PC-3 (cell line): ENCODE data around the gene SYNJ2. TPM values are rescaled to one million over a fixed set of nuclear protein-coding genes. Genes with fewer than 3 reads are reported as not detected.

Experiments
- ATAC-seq: fragments of 200-7000 bp; cut with Tn5 transposase; 2 replicates; pipeline ENCODE4 v1.9.1; 2020; ENCODE audit warnings: mild to moderate bottlenecking, moderate library complexity
- BruUV-seq: library from RNA; stranded (reverse); fragments of 400-500 nt; replicated peaks from 2 replicates; lab custom pipeline; 2021; lab: Mats Ljungman, UMichigan
- CTCF ChIA-PET: fragments of 300-600 bp; sonication (Branson Sonifier 250); formaldehyde crosslinking; loops from one replicate; lab custom pipeline; 2022; ENCODE audit warnings: antibody characterized with exemption; lab: Charles Lee
- POLR2A ChIA-PET: fragments of 300-600 bp; sonication (Branson Sonifier 250); formaldehyde crosslinking; loops from one replicate; lab custom pipeline; 2022; ENCODE audit warnings: antibody characterized with exemption; ENCODE audit not compliant: unreplicated experiment; lab: Charles Lee
- DNase-seq: peaks from one replicate; pipeline ENCODE4 v3.0.0-alpha.2; 2015
- H2AFZ ChIP-seq: fragments of 300-600 bp; sonication (generic); 2 replicates; pipeline ENCODE4 v1.6.0; 2016; ENCODE audit warnings: antibody characterized with exemption, low read length
- H3F3A ChIP-seq: fragments of 300-600 bp; sonication (generic); one replicate; pipeline ENCODE4 v1.6.0; 2017; ENCODE audit warnings: antibody characterized with exemption, low read length, control low read depth, mild to moderate bottlenecking; ENCODE audit not compliant: unreplicated experiment
- H3K27ac ChIP-seq: fragments of 300-600 bp; sonication (generic); 2 replicates; pipeline ENCODE4 v1.5.1; 2016; ENCODE audit warnings: mild to moderate bottlenecking, low read length
- H3K27me3 ChIP-seq: fragments of 300-600 bp; sonication (generic); 2 replicates; pipeline ENCODE4 v1.6.1; 2016; ENCODE audit warnings: low read length, mixed read lengths
- H3K36me3 ChIP-seq: fragments of 300-600 bp; sonication (generic); 2 replicates; pipeline ENCODE4 v1.6.1; 2016; ENCODE audit warnings: low read depth, mixed run types, low read length, mixed read lengths
- H3K4me1 ChIP-seq: fragments of 300-600 bp; sonication (generic); 2 replicates; pipeline ENCODE4 v1.5.1; 2016; ENCODE audit warnings: low read length; ENCODE audit not compliant: insufficient read depth
- H3K4me2 ChIP-seq: fragments of 300-600 bp; sonication (generic); 2 replicates; pipeline ENCODE4 v1.6.0; 2016; ENCODE audit warnings: low read length
- H3K4me3 ChIP-seq: fragments of 300-600 bp; sonication (generic); 2 replicates; pipeline ENCODE4 v1.5.1; 2016; ENCODE audit warnings: mild to moderate bottlenecking, low read length, mixed read lengths
- H3K79me2 ChIP-seq: fragments of 300-600 bp; sonication (generic); 2 replicates; pipeline ENCODE4 v1.6.1; 2017; ENCODE audit warnings: low read length, mixed read lengths
- H3K9ac ChIP-seq: fragments of 300-600 bp; sonication (generic); 2 replicates; pipeline ENCODE4 v1.6.0; 2016; ENCODE audit warnings: mild to moderate bottlenecking, low read length
- H3K9me2 ChIP-seq: fragments of 300-600 bp; sonication (generic); replicated peaks from 2 replicates; pipeline ENCODE4 v1.6.1; 2016; ENCODE audit warnings: mixed run types, low read length, mixed read lengths
- H3K9me3 ChIP-seq: fragments of 300-600 bp; sonication (generic); 2 replicates; pipeline ENCODE4 v1.6.1; 2016; ENCODE audit warnings: low read length, mixed read lengths
- H4K20me1 ChIP-seq: fragments of 300-600 bp; sonication (generic); 2 replicates; pipeline ENCODE4 v1.6.1; 2016; ENCODE audit warnings: low read length, mixed read lengths
- CTCF ChIP-seq: fragments of 300-600 bp; sonication (generic); conservative IDR thresholded peaks from 2 replicates; pipeline ENCODE4 v1.5.1; 2017; ENCODE audit warnings: antibody characterized with exemption, low read depth, mild to moderate bottlenecking, low read length
- EZH2 ChIP-seq: fragments of 300-600 bp; sonication (generic); IDR thresholded peaks from one replicate; pipeline ENCODE4 v1.6.1; 2017; ENCODE audit warnings: antibody characterized with exemption, mild to moderate bottlenecking, low read length; ENCODE audit not compliant: unreplicated experiment
- EZH2phosphoT487 ChIP-seq: fragments of 300-600 bp; sonication (generic); IDR thresholded peaks from 2 replicates; pipeline ENCODE4 v1.6.1; 2018; ENCODE audit warnings: mild to moderate bottlenecking, antibody characterized with exemption, low read length, borderline replicate concordance
- intact Hi-C: fragments of 100-400 bp; cut with micrococcal nuclease; formaldehyde crosslinking; loops from 2 replicates; pipeline ENCODE4 v1.9.0; 2023
- total RNA-seq: library from RNA; depleted of rRNA; stranded (reverse); fragments of >200 nt; gene quantifications from 2 replicates; pipeline ENCODE4 v1.2.3, GENCODE V29; 2014

The SYNJ2 gene
- total RNA-seq, 1 experiment from 2014 or later = 21.5 TPM

GRCh38 chr6:158009935-158010585 is 28.4 kb downstream of the SYNJ2 start:
- ChIA-PET POLR2A (no interaction called here), CTCF (no interaction called here)
- no peaks in the 10 kb centered on the region for H3K9me3 ChIP-seq
- H3K27me3 ChIP-seq = no peaks in the 10 kb centered on the region
- intact Hi-C loops = loop anchor here (2.0 kb wide), 1 partner anchor 31 kb away; no protein-coding TSS in a partner anchor
- H3K36me3 ChIP-seq = no peaks in the 10 kb centered on the region
- peaks cover 79% of the 10 kb centered on the region for H3K79me2 ChIP-seq
- no peak for DNase-seq
- no peak overlapping the region for H3K4me2 ChIP-seq
- H3K9me2 ChIP-seq = no peaks in the 10 kb centered on the region
- no peak for ATAC-seq
- no peak overlapping the region for H3K9ac ChIP-seq
- peak overlapping the region; percentile 47 for H3K27ac ChIP-seq
- peaks cover 41% of the 10 kb centered on the region for H3K4me1 ChIP-seq
- no peak overlapping the region for H3K4me3 ChIP-seq
- H4K20me1 ChIP-seq = no peaks in the 10 kb centered on the region
- H3F3A ChIP-seq = peaks cover 3% of the 10 kb centered on the region
- H2AFZ ChIP-seq = no peak overlapping the region
- TF ChIP-seq EZH2 (no peak), EZH2phosphoT487 (no peak), CTCF (no peak)
- no TSS peak for BruUV-seq

GRCh38 chr6:158010591-158011477 is 29.2 kb downstream of the SYNJ2 start:
- ATAC-seq = peak; percentile 14; the same call in 1 of the 2 replicates

More at GRCh38 chr6:158010591-158011477, 29.2 kb downstream of the SYNJ2 start:
- Histone ChIP-seq H3K27me3 (no peaks in the 10 kb centered on the region), H2AFZ (no peak overlapping the region), H3K9me2 (no peaks in the 10 kb centered on the region), H3K9ac (peak overlapping the region; percentile 36; the same call in 1 of the 2 replicates), H3K9me3 (no peaks in the 10 kb centered on the region), H3K4me1 (peaks cover 42% of the 10 kb centered on the region), H3K4me3 (no peak overlapping the region), H3K36me3 (no peaks in the 10 kb centered on the region), H3F3A (peaks cover 3% of the 10 kb centered on the region), H4K20me1 (no peaks in the 10 kb centered on the region), H3K4me2 (peak overlapping the region; percentile 20; the same call in 1 of the 2 replicates), H3K27ac (peak overlapping the region; percentile 87), H3K79me2 (peaks cover 85% of the 10 kb centered on the region)
- DNase-seq = no peak
- CTCF ChIA-PET = no interaction called here
- TF ChIP-seq EZH2phosphoT487 = no peak
- TF ChIP-seq CTCF = no peak
- no peak for TF ChIP-seq EZH2
- no TSS peak for BruUV-seq
- intact Hi-C loops = loop anchor here (2.0 kb wide), 1 partner anchor 30 kb away; no protein-coding TSS in a partner anchor
- POLR2A ChIA-PET = no interaction called here
